GM12874 (cell line): Measurements from ENCODE around the gene HBZ.

Experiments
- CTCF ChIP-seq: IDR thresholded peaks from 2 replicates; pipeline ENCODE4 v1.5.1; 2011; ENCODE audit warnings: low read depth, mild to moderate bottlenecking, control low read depth, low read length, moderate library complexity; ENCODE audit not compliant: insufficient read depth

Gene HBZ

GRCh38 chr16:142405-142967, 10.0 kb upstream of the HBZ start:
- no peak for TF ChIP-seq CTCF

GRCh38 chr16:143047-143446, 9.4 kb upstream of the HBZ start:
- no peak for TF ChIP-seq CTCF

GRCh38 chr16:143456-143855, 9.0 kb upstream of the HBZ start:
- no peak for TF ChIP-seq CTCF

GRCh38 chr16:144797-145252, 7.6 kb upstream of the HBZ start:
- no peak for TF ChIP-seq CTCF

- TF ChIP-seq CTCF = no peak
These were observed 5.8 kb upstream of the HBZ start for GRCh38 chr16:146646-147045.

- TF ChIP-seq CTCF = no peak
These were observed 3.3 kb upstream of the HBZ start for GRCh38 chr16:149024-149660.

GRCh38 chr16:154217-155030, 2.0 kb downstream of the HBZ start:
- no peak for TF ChIP-seq CTCF
